GM18526 (cell line): ENCODE measurements around the gene CD244.

Experiments
- POLR2A ChIP-seq: IDR thresholded peaks from 3 replicates; pipeline ENCODE4 v1.6.1; 2011; ENCODE audit not compliant: insufficient read length; ENCODE audit errors: extremely low read depth

CD244 gene

DNA sequence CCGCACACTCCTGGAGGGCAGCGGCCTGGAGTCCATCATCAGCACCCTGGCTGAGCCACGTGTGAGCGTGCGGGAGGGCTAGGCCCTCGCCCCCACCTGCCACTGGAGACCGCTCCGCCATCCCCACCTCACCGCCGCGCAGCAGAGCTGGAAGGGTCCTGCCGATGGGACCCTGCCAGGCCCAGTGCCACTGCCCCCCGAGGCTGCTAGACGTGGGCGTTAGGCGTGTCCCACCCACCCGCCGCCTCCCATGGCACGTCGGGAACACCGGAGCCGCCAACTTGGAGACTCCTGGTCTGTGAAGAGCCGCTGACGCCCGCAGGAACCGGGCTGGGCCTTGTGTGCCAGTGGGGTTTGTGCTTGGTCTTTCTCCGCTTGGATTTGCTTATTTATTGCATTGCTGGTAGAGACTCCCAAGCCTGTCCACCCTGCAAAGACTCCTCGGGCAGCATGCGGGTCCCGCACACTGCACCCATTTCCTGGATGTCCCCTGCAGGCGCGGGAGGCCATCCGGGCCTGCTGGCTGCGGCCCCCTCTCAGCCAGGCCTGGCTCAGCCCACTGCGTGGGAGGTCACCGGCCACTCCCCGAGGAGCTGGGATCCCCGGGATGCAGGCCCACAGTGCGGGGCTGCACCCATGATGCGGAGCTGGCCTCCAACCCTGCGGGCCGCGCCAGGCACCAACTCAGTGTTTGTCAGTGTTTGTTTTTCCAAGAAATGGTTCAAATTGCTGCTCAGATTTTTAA is 60.7 kb downstream of the CD244 start:
- no peak for TF ChIP-seq POLR2A

DNA sequence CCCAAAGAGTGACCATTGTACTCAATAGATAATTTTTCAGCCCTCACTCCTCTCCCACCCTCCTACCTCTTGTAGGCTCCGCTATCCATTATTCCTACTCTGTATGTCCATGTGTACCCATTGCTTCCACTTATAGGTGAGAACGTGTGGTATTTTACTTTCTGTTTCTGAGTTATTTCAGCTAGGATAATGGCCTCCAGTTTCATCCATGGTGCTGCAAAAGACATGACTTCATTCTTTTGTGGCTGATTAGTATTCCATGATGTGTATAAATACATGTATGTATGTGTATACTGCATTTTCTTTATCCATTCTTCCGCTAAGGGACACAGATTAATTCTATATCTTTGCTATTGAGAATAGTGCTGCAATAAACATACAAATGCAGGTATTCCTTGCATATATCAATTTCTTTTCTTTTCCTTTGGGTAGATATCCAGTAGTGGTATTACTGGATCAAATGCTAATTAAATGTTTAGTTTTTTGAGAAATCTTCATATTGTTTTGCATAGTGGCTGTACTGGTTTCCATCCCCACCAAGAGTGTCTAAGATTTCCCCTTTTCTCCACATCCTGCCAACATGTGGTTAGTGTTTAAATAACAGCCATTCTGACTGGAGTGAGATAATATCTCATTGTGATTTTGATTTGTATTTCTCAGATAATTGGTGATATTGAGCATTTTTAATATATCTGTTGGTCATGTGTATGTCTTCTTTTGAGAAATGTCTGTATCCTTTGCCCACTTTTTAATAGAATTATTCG is 61.9 kb downstream of the CD244 start:
- no peak for TF ChIP-seq POLR2A

GRCh38 chr1:160800142-160800541 is 62.5 kb downstream of the CD244 start:
- TF ChIP-seq POLR2A, result no peak

- no peak for TF ChIP-seq POLR2A
Measured at GRCh38 chr1:160799641-160800040, 63.0 kb downstream of the CD244 start.

- TF ChIP-seq POLR2A, result no peak
Measured at GRCh38 chr1:160798439-160798838, 64.2 kb downstream of the CD244 start.

GRCh38 chr1:160797861-160798273 is 64.8 kb downstream of the CD244 start:
- TF ChIP-seq POLR2A, result no peak

DNA sequence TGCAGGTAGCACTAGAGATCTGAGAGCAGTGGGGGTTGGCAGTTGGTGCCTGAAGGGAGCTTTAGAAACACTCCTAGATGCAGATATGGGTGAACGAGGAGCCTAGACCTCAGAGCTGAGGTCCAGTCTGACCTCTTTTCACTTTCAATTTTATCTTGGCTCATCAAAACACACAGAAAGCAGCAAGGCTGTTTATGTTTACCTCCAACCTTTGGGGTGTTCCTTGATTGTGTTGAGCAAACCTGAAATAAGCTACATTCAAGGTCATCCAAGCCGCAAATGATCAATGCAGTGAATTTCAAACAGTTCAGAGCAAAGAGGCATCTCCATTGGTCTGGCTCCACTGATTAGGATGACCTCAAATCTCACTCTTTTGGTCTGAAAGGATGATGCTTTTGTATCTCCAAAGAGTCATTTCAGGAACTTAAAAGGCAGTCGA is 65.4 kb downstream of the CD244 start:
- no peak for TF ChIP-seq POLR2A

DNA sequence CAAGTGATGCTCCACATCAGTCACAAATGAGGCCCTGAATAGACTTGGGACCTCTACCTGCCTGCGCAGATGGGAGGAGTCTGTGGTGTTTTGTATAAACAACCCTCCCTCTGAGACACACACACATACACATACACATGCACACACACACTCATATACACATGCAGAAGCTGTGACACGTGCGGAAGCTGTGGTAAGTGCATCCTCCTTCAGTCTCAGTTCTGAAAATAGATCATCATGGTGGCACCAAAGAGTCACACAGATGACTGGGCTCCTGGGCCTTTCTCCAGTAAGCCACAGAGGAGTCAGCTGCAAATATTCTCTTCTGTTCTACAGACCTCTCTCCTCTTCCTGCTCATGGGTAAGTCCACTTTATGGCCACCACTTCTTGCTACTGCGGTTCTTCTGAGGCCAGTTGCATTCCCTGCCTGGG is 66.7 kb downstream of the CD244 start, which contains the start of gene LY9:
TSS of gene LY9 (plus strand) at position 224 of the 433 bp plus-strand sequence. CDS start at position 238, 14 bp downstream.
- TF ChIP-seq POLR2A, result no peak

DNA sequence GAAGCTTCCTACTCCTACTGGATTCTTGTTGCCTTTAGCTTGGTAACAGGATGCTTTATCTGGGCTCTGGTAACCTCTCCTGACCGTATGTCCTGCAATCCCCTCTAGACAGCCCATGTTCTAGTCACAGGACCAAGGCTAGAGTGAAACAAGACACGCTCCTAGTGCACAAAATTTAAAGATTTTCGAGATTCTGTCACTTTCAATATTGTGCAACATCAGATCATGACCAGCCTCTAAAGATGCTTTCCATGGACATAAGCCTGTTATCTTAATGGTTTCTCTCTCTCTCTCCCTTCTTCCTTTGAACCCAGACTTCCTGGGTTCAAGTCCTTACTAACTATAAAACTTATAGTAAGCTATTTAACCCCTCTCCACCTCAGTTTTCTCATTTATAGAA is 68.3 kb downstream of the CD244 start:
- TF ChIP-seq POLR2A, result no peak

DNA sequence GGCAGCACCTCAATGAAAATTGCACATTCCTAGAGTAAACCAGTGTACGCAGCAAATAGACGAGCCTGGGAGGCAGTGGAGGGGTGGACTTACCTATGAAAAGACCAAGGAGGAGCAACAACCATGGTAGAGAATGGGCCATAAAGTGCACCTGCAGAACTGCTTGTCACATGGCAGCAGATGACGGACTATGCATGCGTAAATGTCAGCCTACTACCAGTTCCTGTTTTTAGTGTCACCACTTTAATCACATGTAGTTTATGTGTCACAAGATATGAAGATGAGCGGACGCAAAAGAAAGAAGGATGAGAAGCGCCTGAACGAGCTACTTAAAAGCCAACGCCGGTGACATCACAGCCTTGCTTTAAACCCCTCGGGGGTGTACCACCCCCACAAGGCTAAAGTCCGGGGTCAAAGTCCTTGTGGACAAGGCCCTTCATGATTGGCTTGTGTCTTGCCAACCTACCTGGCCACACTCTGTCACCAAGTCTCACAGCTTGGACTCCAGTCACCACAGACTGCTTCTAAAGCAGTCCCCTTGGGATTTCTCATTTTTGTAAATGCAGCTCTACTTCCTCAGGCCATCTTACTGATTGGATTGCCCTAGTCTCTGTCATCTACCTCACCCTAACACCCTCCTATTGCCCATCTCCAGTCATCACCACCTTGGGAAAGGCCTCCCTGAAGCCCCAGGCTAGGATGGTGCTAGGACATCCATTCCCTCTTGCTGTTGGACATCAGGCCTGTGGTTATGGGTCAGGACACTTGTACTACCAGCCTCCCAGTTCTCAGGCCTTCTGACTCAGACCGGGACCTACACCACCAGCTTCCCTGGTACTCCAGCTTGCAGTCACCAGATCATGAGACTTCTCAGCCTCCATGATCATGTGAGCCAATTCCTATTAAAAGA is 72.7 kb downstream of the CD244 start:
- no peak for TF ChIP-seq POLR2A

GRCh38 chr1:160789051-160789701 is 73.5 kb downstream of the CD244 start:
- no peak for TF ChIP-seq POLR2A

GRCh38 chr1:160781914-160782689 is 80.6 kb downstream of the CD244 start:
- no peak for TF ChIP-seq POLR2A

- no peak for TF ChIP-seq POLR2A
Measured at GRCh38 chr1:160781186-160781766, 81.4 kb downstream of the CD244 start.

GRCh38 chr1:160780398-160780755 is 82.3 kb downstream of the CD244 start:
- TF ChIP-seq POLR2A, result no peak
